Karpas-422 (cell line): ENCODE results near the gene HUWE1. TPM values are rescaled to one million over a fixed set of nuclear protein-coding genes. Genes with fewer than 3 reads are reported as not detected.

Experiments
- DNase-seq: peaks from one replicate; pipeline ENCODE4 v3.0.0-alpha.2; 2015
- H2AFZ ChIP-seq: fragments of 200-600 bp; sonication (generic); 2 replicates; pipeline ENCODE4 v1.6.1; 2014; ENCODE audit warnings: antibody characterized with exemption, low read length, mixed read lengths
- H3K27ac ChIP-seq: fragments of 200-600 bp; sonication (generic); 2 replicates; pipeline ENCODE4 v1.5.1; 2014; ENCODE audit warnings: mild to moderate bottlenecking, low read length, moderate library complexity
- H3K27me3 ChIP-seq: fragments of 200-600 bp; sonication (generic); 2 replicates; pipeline ENCODE4 v1.6.1; 2014; ENCODE audit warnings: low read length, mixed read lengths
- H3K36me3 ChIP-seq: fragments of 200-600 bp; sonication (generic); 2 replicates; pipeline ENCODE4 v1.6.1; 2014; ENCODE audit warnings: low read length, mixed read lengths; ENCODE audit not compliant: insufficient read depth
- H3K4me1 ChIP-seq: fragments of 200-600 bp; sonication (generic); 2 replicates; pipeline ENCODE4 v1.6.1; 2014; ENCODE audit warnings: mild to moderate bottlenecking, low read length, mixed read lengths
- H3K4me2 ChIP-seq: fragments of 200-600 bp; sonication (generic); 2 replicates; pipeline ENCODE4 v1.6.1; 2014; ENCODE audit warnings: low read length, low read depth, mild to moderate bottlenecking; ENCODE audit not compliant: poor library complexity, severe bottlenecking
- H3K4me3 ChIP-seq: fragments of 200-600 bp; sonication (generic); 2 replicates; pipeline ENCODE4 v1.5.1; 2014; ENCODE audit warnings: mild to moderate bottlenecking, antibody characterized with exemption, low read length, mixed read lengths
- H3K79me2 ChIP-seq: fragments of 200-600 bp; sonication (generic); 2 replicates; pipeline ENCODE4 v1.6.1; 2014; ENCODE audit warnings: mild to moderate bottlenecking, low read length, mixed read lengths
- H3K9ac ChIP-seq: fragments of 200-600 bp; sonication (generic); 2 replicates; pipeline ENCODE4 v1.6.0; 2014; ENCODE audit warnings: low read length
- H3K9me2 ChIP-seq: fragments of 200-600 bp; sonication (generic), shearing (Covaris generic); replicated peaks from 2 replicates; pipeline ENCODE4 v1.6.0; 2014; ENCODE audit warnings: mild to moderate bottlenecking, low read length, moderate library complexity; ENCODE audit not compliant: insufficient read depth
- H3K9me3 ChIP-seq: fragments of 300-700, 200-600 bp; sonication (generic); 2 replicates; pipeline ENCODE4 v1.6.1; 2014; ENCODE audit warnings: low read length, mixed read lengths
- H4K20me1 ChIP-seq: fragments of 200-600 bp; sonication (generic); 2 replicates; pipeline ENCODE4 v1.6.1; 2014; ENCODE audit warnings: mild to moderate bottlenecking, antibody characterized with exemption, low read length, low read depth; ENCODE audit not compliant: insufficient read depth
- total RNA-seq: library from RNA; depleted of rRNA; stranded (reverse); fragments of >200 nt; shearing (Covaris generic); gene quantifications from 2 replicates; pipeline ENCODE4 v1.2.3, GENCODE V29; 2014; ENCODE audit warnings: low replicate concordance

HUWE1 gene
- total RNA-seq, 1 experiment from 2014 or later, result 104 TPM

DNA sequence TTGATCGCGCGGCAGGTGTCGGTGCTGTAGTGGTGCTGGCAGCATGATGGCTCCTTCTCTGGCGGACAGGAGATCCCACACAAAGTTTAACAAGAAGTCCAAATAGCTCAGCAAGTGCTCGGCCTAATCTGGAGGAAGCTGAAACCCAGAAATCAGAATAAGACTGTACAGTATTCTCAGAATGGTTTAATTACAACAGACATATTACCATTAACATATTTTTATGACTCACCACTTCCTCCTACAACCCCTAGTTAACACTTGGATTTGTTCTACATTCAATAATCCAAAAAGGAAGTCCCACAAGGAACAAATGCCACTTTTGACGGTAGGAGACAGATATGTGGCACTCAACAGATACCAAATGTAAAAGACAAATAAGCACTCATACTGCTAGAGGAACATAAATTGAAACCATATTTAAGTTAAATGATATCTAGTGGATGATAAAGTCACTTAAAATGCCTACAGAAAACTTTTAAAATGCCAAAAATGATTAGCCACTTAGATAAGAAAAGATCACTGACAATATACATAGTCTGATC lies 91.2 kb downstream of the HUWE1 start:
- H2AFZ ChIP-seq, result no peak overlapping the region
- H3K4me2 ChIP-seq, result no peak overlapping the region
- no peaks in the 10 kb centered on the region for H3K27me3 ChIP-seq
- H4K20me1 ChIP-seq, result no peaks in the 10 kb centered on the region
- DNase-seq, result no peak
- no peak overlapping the region for H3K9ac ChIP-seq
- no peak overlapping the region for H3K27ac ChIP-seq
- no peaks in the 10 kb centered on the region for H3K9me2 ChIP-seq
- H3K79me2 ChIP-seq, result no peaks in the 10 kb centered on the region
- H3K36me3 ChIP-seq, result peaks cover 60% of the 10 kb centered on the region
- no peaks in the 10 kb centered on the region for H3K4me1 ChIP-seq
- no peaks in the 10 kb centered on the region for H3K9me3 ChIP-seq
- H3K4me3 ChIP-seq, result no peak overlapping the region

DNA sequence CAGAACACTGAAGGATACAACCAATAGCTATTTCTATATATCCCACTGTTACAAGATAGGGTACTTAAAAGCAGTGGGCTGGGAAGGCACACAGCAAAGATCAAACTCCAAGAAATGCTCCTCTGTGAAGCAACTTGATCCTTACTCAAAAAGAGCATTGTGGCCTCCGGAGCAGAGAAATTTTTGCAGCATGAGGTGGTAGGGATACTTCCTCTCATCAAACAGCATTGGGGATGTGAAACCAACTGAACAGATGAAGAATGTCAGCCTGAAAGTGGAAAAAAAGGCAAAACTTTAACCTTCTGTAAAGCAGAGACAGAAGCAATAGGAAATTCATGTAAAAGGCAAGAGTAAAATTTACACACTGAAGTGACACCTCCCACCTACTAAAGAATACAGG lies 92.2 kb downstream of the HUWE1 start:
- H3K4me2 ChIP-seq, result no peak overlapping the region
- no peaks in the 10 kb centered on the region for H3K79me2 ChIP-seq
- no peak for DNase-seq
- H3K9me2 ChIP-seq, result no peaks in the 10 kb centered on the region
- H3K27ac ChIP-seq, result no peak overlapping the region
- H2AFZ ChIP-seq, result no peak overlapping the region
- H3K9ac ChIP-seq, result no peak overlapping the region
- no peaks in the 10 kb centered on the region for H3K9me3 ChIP-seq
- H3K4me1 ChIP-seq, result no peaks in the 10 kb centered on the region
- no peaks in the 10 kb centered on the region for H4K20me1 ChIP-seq
- peaks cover 61% of the 10 kb centered on the region for H3K36me3 ChIP-seq
- H3K27me3 ChIP-seq, result no peaks in the 10 kb centered on the region
- no peak overlapping the region for H3K4me3 ChIP-seq

DNA sequence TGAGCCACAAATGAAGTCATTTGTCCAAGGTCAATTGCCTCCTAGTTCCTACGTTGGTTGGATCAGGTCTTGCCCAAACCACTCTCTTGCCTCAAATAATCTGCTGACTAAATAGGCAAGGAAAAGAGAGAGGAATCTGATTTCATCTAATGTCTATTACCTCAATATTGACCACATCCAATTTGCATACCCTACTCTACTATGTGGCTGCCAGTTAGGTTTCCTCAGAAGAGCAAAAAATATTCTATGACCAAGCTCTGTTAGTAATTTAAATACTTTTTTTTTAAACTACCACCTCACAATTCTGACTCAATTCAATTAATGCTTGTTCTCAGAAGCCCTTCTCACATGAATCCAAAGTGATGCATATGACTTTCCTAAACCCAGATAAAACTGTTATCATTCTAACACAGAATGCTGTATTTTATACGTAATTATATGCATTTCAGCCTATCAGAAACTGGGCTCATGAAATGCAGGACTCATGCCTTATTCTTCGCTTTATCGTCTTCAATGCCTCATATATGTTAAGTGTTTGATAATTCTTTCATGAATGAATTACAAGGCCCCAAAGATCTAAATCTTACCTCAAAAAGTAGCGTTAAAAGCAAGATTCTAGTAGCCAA lies 98.6 kb downstream of the HUWE1 start:
- H3K79me2 ChIP-seq, result 0 out of 2 replicates have a peak, but pooled peaks cover 6% of the 10 kb centered on the region
- peaks cover 63% of the 10 kb centered on the region; the same call in 1 of the 2 replicates for H3K36me3 ChIP-seq
- H3K4me1 ChIP-seq, result peaks cover 13% of the 10 kb centered on the region
- no peak overlapping the region for H3K4me3 ChIP-seq
- H3K9ac ChIP-seq, result no peak overlapping the region
- no peak overlapping the region for H3K27ac ChIP-seq
- H3K9me2 ChIP-seq, result no peaks in the 10 kb centered on the region
- no peaks in the 10 kb centered on the region for H3K27me3 ChIP-seq
- no peak overlapping the region for H2AFZ ChIP-seq
- no peak for DNase-seq
- no peak overlapping the region for H3K4me2 ChIP-seq
- no peaks in the 10 kb centered on the region for H3K9me3 ChIP-seq
- H4K20me1 ChIP-seq, result no peaks in the 10 kb centered on the region

DNA sequence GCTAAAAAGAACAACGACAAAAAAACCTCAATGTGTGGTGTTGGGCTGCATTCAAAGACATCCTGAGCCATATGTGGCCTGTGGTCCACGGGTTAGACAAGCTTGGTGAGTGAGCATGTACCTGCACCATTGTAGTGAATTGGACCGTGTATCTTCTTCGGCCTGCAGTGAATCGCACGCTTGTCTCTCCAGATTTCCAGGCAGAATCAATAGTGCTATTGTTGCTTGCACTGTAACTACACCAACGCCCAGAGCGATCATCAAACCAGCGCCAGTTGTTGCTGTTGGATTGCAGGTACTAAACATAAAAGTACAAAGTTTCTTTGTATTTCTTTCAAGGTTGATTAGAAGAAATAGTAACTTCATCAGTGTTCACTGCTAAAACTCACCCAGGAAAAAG lies 101.6 kb downstream of the HUWE1 start:
- H3K9ac ChIP-seq, result no peak overlapping the region
- no peak overlapping the region for H3K4me3 ChIP-seq
- H3K27me3 ChIP-seq, result no peaks in the 10 kb centered on the region
- no peak overlapping the region for H2AFZ ChIP-seq
- H3K9me2 ChIP-seq, result no peaks in the 10 kb centered on the region
- no peaks in the 10 kb centered on the region for H4K20me1 ChIP-seq
- DNase-seq, result no peak
- H3K9me3 ChIP-seq, result no peaks in the 10 kb centered on the region
- H3K27ac ChIP-seq, result no peak overlapping the region
- no peak overlapping the region for H3K4me2 ChIP-seq
- peaks cover 66% of the 10 kb centered on the region for H3K36me3 ChIP-seq
- H3K79me2 ChIP-seq, result peaks cover 24% of the 10 kb centered on the region
- peaks cover 13% of the 10 kb centered on the region for H3K4me1 ChIP-seq

DNA sequence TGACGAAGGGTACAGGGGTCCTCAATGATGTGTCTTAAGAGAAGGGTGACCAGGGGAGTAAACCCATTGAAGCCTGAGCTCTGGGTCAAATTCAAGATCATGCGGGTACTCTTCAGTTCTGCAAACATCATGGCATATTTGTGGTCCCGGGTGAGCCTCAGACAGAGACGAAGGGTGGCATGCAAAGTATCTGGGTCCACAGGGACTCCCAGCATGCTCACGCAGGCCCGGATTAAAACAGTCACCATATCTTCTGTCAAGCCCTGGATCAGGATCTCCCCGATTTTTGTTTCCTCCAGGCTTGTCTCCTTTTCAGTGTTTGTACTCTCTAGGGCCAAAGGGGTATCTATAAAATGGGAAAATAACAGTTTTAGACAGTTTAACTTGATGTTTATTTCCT lies 102.9 kb downstream of the HUWE1 start:
- no peaks in the 10 kb centered on the region for H3K9me3 ChIP-seq
- H3K27ac ChIP-seq, result peak overlapping the region; percentile 31; the same call in 1 of the 2 replicates
- no peak overlapping the region for H3K4me3 ChIP-seq
- no peaks in the 10 kb centered on the region for H3K9me2 ChIP-seq
- no peaks in the 10 kb centered on the region for H3K27me3 ChIP-seq
- H3K79me2 ChIP-seq, result peaks cover 24% of the 10 kb centered on the region
- no peak overlapping the region for H3K9ac ChIP-seq
- H3K36me3 ChIP-seq, result peaks cover 55% of the 10 kb centered on the region
- no peak overlapping the region for H2AFZ ChIP-seq
- H3K4me1 ChIP-seq, result peaks cover 13% of the 10 kb centered on the region
- no peaks in the 10 kb centered on the region for H4K20me1 ChIP-seq
- peak; percentile 57 for DNase-seq
- no peak overlapping the region for H3K4me2 ChIP-seq

DNA sequence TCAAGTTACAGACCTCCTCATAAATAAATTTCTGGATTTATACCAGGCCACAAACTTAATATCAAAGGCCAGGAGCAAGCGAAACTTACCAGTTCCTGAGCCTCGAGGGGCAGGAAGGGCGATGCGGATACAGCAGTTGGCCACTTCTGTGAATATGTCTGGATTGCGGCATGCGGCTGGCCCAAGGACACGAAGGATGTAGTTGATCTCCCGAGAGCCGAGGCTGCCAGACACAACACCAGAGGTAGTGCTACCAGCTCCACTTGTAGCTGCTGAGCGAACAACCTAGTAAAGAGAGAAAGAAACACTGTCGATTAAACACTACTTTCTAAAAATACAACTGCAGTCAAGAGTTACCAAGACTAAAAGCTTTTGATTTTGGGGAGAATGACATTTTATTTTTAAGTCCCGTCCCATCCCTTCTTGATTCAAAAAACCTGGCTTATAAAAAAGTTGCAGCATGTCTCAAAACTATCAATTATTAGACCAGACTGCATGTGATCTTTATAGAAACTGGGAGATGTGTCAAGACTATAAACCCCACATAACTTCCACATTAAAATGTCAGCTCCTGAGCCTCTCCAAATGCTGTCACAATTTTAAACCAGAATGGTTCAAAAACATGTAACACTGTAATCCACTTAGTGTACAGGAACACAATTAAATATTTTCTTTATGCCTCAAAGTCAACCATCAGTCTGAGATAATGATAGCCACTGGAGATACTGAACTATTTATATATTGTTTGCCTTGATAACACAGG lies 105.6 kb downstream of the HUWE1 start:
- H3K4me3 ChIP-seq, result no peak overlapping the region
- H3K4me1 ChIP-seq, result peaks cover 13% of the 10 kb centered on the region
- no peaks in the 10 kb centered on the region for H3K9me3 ChIP-seq
- H3K79me2 ChIP-seq, result peaks cover 24% of the 10 kb centered on the region
- peaks cover 46% of the 10 kb centered on the region for H3K36me3 ChIP-seq
- no peaks in the 10 kb centered on the region for H3K27me3 ChIP-seq
- H3K9ac ChIP-seq, result no peak overlapping the region
- H3K9me2 ChIP-seq, result no peaks in the 10 kb centered on the region
- H2AFZ ChIP-seq, result no peak overlapping the region
- no peaks in the 10 kb centered on the region for H4K20me1 ChIP-seq
- H3K4me2 ChIP-seq, result no peak overlapping the region
- no peak for DNase-seq
- no peak overlapping the region for H3K27ac ChIP-seq

DNA sequence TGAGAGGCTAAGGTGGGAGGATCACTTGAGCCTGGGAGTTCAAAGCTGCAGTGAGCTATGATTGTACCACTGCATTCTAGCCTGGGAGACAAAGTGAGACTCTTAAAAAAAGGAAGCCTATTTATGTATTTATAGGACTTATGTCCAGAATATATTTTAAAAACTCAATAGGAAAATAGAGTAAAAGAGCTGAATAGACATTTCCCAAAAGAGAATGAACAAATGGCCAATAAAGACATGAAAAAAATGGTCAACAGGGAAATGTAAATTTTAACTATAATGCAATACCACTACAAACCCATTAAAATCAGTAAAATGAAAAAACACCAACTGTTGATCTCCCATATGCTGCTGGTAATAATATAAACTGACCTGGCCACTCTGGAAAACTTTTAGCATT lies 115.0 kb downstream of the HUWE1 start:
- no peak overlapping the region for H3K4me2 ChIP-seq
- no peaks in the 10 kb centered on the region for H3K27me3 ChIP-seq
- no peak for DNase-seq
- no peaks in the 10 kb centered on the region for H3K9me2 ChIP-seq
- no peak overlapping the region for H3K9ac ChIP-seq
- H3K4me3 ChIP-seq, result no peak overlapping the region
- H3K79me2 ChIP-seq, result no peaks in the 10 kb centered on the region
- no peaks in the 10 kb centered on the region for H4K20me1 ChIP-seq
- H3K36me3 ChIP-seq, result peaks cover 45% of the 10 kb centered on the region
- no peak overlapping the region for H3K27ac ChIP-seq
- H2AFZ ChIP-seq, result no peak overlapping the region
- peaks cover 27% of the 10 kb centered on the region for H3K4me1 ChIP-seq
- no peaks in the 10 kb centered on the region for H3K9me3 ChIP-seq

DNA sequence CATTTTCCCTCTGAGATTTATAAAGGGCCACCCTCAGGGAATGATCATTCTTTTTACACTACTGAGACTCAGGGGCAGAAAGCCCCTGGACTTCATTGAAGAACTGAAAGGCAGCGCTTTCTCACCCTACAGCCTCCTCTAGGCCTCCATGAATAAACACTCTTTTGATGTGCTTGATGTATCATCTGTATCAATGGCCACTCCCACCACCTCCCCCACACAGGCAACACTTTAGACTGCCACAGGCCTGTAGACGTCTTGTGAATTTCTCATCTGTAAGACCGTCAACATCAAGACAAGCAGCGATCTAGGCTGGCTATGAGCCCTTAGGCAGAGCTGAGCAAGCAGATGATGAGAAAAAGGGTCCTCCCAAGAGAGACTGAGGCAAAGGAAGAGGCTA lies 123.2 kb downstream of the HUWE1 start:
- H3K36me3 ChIP-seq, result peaks cover 41% of the 10 kb centered on the region
- no peak overlapping the region for H2AFZ ChIP-seq
- H3K27me3 ChIP-seq, result no peaks in the 10 kb centered on the region
- no peaks in the 10 kb centered on the region for H3K4me1 ChIP-seq
- H3K9me2 ChIP-seq, result no peaks in the 10 kb centered on the region
- no peaks in the 10 kb centered on the region for H3K9me3 ChIP-seq
- no peak overlapping the region for H3K27ac ChIP-seq
- no peak for DNase-seq
- no peak overlapping the region for H3K4me3 ChIP-seq
- H3K4me2 ChIP-seq, result no peak overlapping the region
- H4K20me1 ChIP-seq, result no peaks in the 10 kb centered on the region
- H3K79me2 ChIP-seq, result no peaks in the 10 kb centered on the region
- H3K9ac ChIP-seq, result no peak overlapping the region
